ENCODE data around the gene LENEP. TPM values are rescaled to one million over a fixed set of nuclear protein-coding genes. Genes with fewer than 3 reads are reported as not detected.

Gene LENEP
- total RNA-seq, 1 donor from 2014 or later, result not detected

DNA sequence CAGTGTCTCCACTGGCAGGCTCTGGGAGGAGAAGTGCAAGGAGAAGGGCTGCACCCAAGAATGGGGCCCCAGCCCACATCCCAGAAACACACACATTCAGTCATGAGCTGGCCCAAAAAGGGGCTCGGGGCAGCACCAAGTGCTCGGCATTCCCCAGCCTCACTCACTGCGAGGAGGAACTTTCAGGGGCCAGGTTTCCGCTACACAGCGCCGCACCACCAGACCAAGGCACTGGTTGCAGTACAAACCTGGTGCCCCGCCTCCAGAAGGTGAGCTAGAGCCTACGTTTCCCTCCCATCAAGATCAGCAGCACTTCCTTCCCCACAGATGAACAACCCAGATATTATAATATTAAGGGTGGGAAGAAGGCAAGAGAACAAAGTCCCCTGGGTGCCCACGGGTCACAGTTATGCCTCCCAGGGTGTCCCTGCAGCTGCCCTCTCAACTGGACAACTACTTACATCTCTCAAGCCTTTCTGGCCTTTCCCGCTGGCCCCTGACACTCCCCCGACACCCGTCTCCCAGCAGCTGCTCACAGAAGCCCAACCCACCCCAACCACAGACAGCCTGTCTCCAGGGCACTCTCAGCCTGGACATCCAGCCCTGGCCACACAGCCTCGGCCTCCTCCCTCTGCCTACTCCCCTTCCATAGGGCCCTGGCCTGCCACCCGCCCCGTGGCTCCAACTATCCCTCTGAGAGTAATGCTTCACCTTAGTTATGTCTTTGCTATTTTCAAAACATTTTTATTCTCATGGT is 41.3 kb upstream of the LENEP start:
- Histone ChIP-seq H2AFZ (ENCODE audit: low read depth, low read length) (no peak overlapping the region), H3K4me1 (ENCODE audit: insufficient read depth, low read length) (peaks cover 25% of the 10 kb centered on the region), H4K20me1 (ENCODE audit: insufficient read depth, low read length) (peaks cover 44% of the 10 kb centered on the region), H3K79me2 (ENCODE audit: insufficient read depth, low read length) (peaks cover 22% of the 10 kb centered on the region), H3K4me2 (ENCODE audit: low read length) (no peak overlapping the region), H3K27me3 (ENCODE audit: insufficient read depth, low read length) (no peaks in the 10 kb centered on the region), H3K9me3 (ENCODE audit: insufficient read depth, low read depth, low read length) (no peaks in the 10 kb centered on the region), H3K4me3 (ENCODE audit: insufficient read depth, low read depth, low read length) (no peak overlapping the region), H3K36me3 (ENCODE audit: insufficient read depth, low read length) (peaks cover 4% of the 10 kb centered on the region), H3K27ac (ENCODE audit: low read depth, low read length) (no peak overlapping the region), H3K9ac (ENCODE audit: low read length) (no peak overlapping the region)
- Mint-ChIP-seq H3K4me3 (ENCODE audit: unreplicated experiment) (no peak overlapping the region), H3K9me3 (ENCODE audit: unreplicated experiment) (no peaks in the 10 kb centered on the region), H3K27me3 (ENCODE audit: low read depth, unreplicated experiment) (no peaks in the 10 kb centered on the region), H3K4me1 (ENCODE audit: low read depth, unreplicated experiment) (peaks cover 30% of the 10 kb centered on the region), H3K27ac (ENCODE audit: unreplicated experiment) (no peak overlapping the region), H3K36me3 (ENCODE audit: low read depth, unreplicated experiment) (peaks cover 15% of the 10 kb centered on the region)
- TF ChIP-seq, protein P1, sequence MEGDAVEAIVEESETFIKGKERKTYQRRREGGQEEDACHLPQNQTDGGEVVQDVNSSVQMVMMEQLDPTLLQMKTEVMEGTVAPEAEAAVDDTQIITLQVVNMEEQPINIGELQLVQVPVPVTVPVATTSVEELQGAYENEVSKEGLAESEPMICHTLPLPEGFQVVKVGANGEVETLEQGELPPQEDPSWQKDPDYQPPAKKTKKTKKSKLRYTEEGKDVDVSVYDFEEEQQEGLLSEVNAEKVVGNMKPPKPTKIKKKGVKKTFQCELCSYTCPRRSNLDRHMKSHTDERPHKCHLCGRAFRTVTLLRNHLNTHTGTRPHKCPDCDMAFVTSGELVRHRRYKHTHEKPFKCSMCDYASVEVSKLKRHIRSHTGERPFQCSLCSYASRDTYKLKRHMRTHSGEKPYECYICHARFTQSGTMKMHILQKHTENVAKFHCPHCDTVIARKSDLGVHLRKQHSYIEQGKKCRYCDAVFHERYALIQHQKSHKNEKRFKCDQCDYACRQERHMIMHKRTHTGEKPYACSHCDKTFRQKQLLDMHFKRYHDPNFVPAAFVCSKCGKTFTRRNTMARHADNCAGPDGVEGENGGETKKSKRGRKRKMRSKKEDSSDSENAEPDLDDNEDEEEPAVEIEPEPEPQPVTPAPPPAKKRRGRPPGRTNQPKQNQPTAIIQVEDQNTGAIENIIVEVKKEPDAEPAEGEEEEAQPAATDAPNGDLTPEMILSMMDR (IDR thresholded peaks at IDR 0.05; ENCODE audit: insufficient read depth, low read depth, low read length), result no peak
- no peak for TF ChIP-seq EZH2 (IDR thresholded peaks at IDR 0.05; ENCODE audit: insufficient read depth, low read length)
- DNase-seq (ENCODE audit: low read depth) (no peak), FAIRE-seq (no peak)

DNA sequence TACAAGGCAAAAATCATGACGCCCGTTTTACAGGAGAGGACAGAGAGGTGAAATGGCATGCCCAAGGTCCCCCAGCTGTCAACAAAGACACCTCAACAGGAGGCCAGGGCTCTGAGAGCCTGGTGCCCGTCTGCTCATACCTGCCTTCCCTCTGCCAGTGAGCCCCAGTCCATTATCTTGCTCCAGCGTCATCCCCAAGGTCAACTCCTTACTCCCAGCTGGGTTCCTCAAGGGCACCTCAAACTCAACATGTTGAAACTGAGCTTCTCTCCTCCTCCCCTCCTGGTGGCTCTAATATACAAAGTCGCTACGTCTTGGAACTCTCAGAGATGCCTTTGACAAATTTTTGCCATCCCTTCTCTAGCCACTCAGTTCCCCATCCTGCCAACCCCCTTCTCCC is 40.7 kb upstream of the LENEP start:
- H3K27ac Mint-ChIP-seq (ENCODE audit: unreplicated experiment), result no peak overlapping the region
- peaks cover 26% of the 10 kb centered on the region for H3K4me1 ChIP-seq (ENCODE audit: insufficient read depth, low read length)
- no peaks in the 10 kb centered on the region for H3K27me3 ChIP-seq (ENCODE audit: insufficient read depth, low read length)
- H3K4me2 ChIP-seq (ENCODE audit: low read length), result no peak overlapping the region
- DNase-seq (ENCODE audit: low read depth) (no peak), FAIRE-seq (no peak)
- H3K27me3 Mint-ChIP-seq (ENCODE audit: low read depth, unreplicated experiment), result no peaks in the 10 kb centered on the region
- H3K9me3 Mint-ChIP-seq (ENCODE audit: unreplicated experiment), result no peaks in the 10 kb centered on the region
- H3K27ac ChIP-seq (ENCODE audit: low read depth, low read length), result no peak overlapping the region
- H3K9ac ChIP-seq (ENCODE audit: low read length), result no peak overlapping the region
- TF ChIP-seq, protein P1 (IDR thresholded peaks at IDR 0.05; ENCODE audit: insufficient read depth, low read depth, low read length), result no peak
- no peak for TF ChIP-seq EZH2 (IDR thresholded peaks at IDR 0.05; ENCODE audit: insufficient read depth, low read length)
- H2AFZ ChIP-seq (ENCODE audit: low read depth, low read length), result no peak overlapping the region
- H3K36me3 ChIP-seq (ENCODE audit: insufficient read depth, low read length), result peaks cover 4% of the 10 kb centered on the region
- H3K4me1 Mint-ChIP-seq (ENCODE audit: low read depth, unreplicated experiment), result peaks cover 30% of the 10 kb centered on the region
- peaks cover 14% of the 10 kb centered on the region for H3K36me3 Mint-ChIP-seq (ENCODE audit: low read depth, unreplicated experiment)
- H3K79me2 ChIP-seq (ENCODE audit: insufficient read depth, low read length), result peaks cover 22% of the 10 kb centered on the region
- H4K20me1 ChIP-seq (ENCODE audit: insufficient read depth, low read length), result peaks cover 44% of the 10 kb centered on the region
- H3K9me3 ChIP-seq (ENCODE audit: insufficient read depth, low read depth, low read length), result no peaks in the 10 kb centered on the region
- peak overlapping the region; percentile 22 for H3K4me3 Mint-ChIP-seq (ENCODE audit: unreplicated experiment)
- no peak overlapping the region for H3K4me3 ChIP-seq (ENCODE audit: insufficient read depth, low read depth, low read length)

DNA sequence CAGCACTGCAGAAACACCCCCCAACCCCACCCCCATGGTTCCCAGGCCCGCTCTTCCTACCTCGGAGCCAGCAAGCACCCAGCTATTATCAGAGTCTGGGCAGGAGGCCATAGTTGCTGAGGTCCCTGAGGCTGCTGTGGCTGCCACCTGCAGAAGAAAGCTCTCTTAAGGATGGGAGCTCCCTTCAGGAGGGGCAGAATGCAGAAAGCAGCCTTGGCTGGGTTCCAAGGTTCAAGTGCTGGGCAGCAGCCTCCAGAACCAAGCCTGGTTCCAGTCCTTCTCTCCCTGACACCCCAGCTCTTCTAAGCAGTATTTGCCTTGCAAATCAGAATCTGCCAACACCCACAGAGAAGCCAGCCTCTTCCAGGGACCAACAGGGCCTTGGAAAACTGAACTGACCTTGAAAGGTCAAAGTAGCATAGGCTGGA is 39.8 kb upstream of the LENEP start:
- Histone ChIP-seq H3K9ac (ENCODE audit: low read length) (no peak overlapping the region), H3K27ac (ENCODE audit: low read depth, low read length) (no peak overlapping the region), H3K79me2 (ENCODE audit: insufficient read depth, low read length) (peaks cover 22% of the 10 kb centered on the region), H3K4me2 (ENCODE audit: low read length) (no peak overlapping the region), H3K9me3 (ENCODE audit: insufficient read depth, low read depth, low read length) (no peaks in the 10 kb centered on the region), H3K27me3 (ENCODE audit: insufficient read depth, low read length) (no peaks in the 10 kb centered on the region), H4K20me1 (ENCODE audit: insufficient read depth, low read length) (peaks cover 42% of the 10 kb centered on the region), H3K36me3 (ENCODE audit: insufficient read depth, low read length) (peaks cover 4% of the 10 kb centered on the region), H3K4me1 (ENCODE audit: insufficient read depth, low read length) (peaks cover 26% of the 10 kb centered on the region), H2AFZ (ENCODE audit: low read depth, low read length) (no peak overlapping the region), H3K4me3 (ENCODE audit: insufficient read depth, low read depth, low read length) (no peak overlapping the region)
- TF ChIP-seq, protein P1 (IDR thresholded peaks at IDR 0.05; ENCODE audit: insufficient read depth, low read depth, low read length), result no peak
- no peak for TF ChIP-seq EZH2 (IDR thresholded peaks at IDR 0.05; ENCODE audit: insufficient read depth, low read length)
- no peak overlapping the region for H3K27ac Mint-ChIP-seq (ENCODE audit: unreplicated experiment)
- peaks cover 16% of the 10 kb centered on the region for H3K36me3 Mint-ChIP-seq (ENCODE audit: low read depth, unreplicated experiment)
- no peaks in the 10 kb centered on the region for H3K9me3 Mint-ChIP-seq (ENCODE audit: unreplicated experiment)
- no peak for FAIRE-seq
- no peak for DNase-seq (ENCODE audit: low read depth)
- peaks cover 30% of the 10 kb centered on the region for H3K4me1 Mint-ChIP-seq (ENCODE audit: low read depth, unreplicated experiment)
- H3K4me3 Mint-ChIP-seq (ENCODE audit: unreplicated experiment), result peak overlapping the region; percentile 45
- no peaks in the 10 kb centered on the region for H3K27me3 Mint-ChIP-seq (ENCODE audit: low read depth, unreplicated experiment)
